IPS-11a (cell line): ENCODE measurements around the gene GRK3.

Experiments used
- H3K4me3 ChIP-seq: one replicate; pipeline ENCODE4 v1.5.1; 2013; ENCODE audit warnings: low read depth, low read length, control low read depth

GRK3 gene

GRCh38 chr22:25777870-25778269 lies 213.4 kb downstream of the GRK3 start:
- no peak overlapping the region for H3K4me3 ChIP-seq
